Trophoblast cell (in vitro differentiated cells and primary cell): Measurements from ENCODE around the gene KIRREL3.

Experiments used
- DNase-seq, 2 donors: peaks; one replicate each; pipeline ENCODE4 v3.0.0-alpha.2; 2016
- H2AFZ ChIP-seq: 2 replicates; pipeline ENCODE4 v1.6.1; 2013; ENCODE audit warnings: low read length, moderate library complexity, mild to moderate bottlenecking; ENCODE audit not compliant: insufficient read depth, poor library complexity
- H2AK5ac ChIP-seq: 2 replicates; pipeline ENCODE4 v1.6.1; 2013; ENCODE audit warnings: mild to moderate bottlenecking, low read length
- H2BK120ac ChIP-seq: 2 replicates; pipeline ENCODE4 v1.6.1; 2013; ENCODE audit warnings: low read length, mild to moderate bottlenecking, moderate library complexity; ENCODE audit not compliant: insufficient read depth, poor library complexity
- H2BK12ac ChIP-seq: 2 replicates; pipeline ENCODE4 v1.6.1; 2013; ENCODE audit warnings: mild to moderate bottlenecking, low read length, moderate library complexity
- H2BK5ac ChIP-seq: 2 replicates; pipeline ENCODE4 v1.6.1; 2013; ENCODE audit warnings: low read length, low read depth, moderate library complexity, mild to moderate bottlenecking; ENCODE audit not compliant: poor library complexity
- H3K14ac ChIP-seq: 2 replicates; pipeline ENCODE4 v1.6.1; 2013; ENCODE audit warnings: mild to moderate bottlenecking, low read length
- H3K18ac ChIP-seq: 2 replicates; pipeline ENCODE4 v1.6.1; 2013; ENCODE audit warnings: mild to moderate bottlenecking, low read length
- H3K23ac ChIP-seq: 2 replicates; pipeline ENCODE4 v1.6.1; 2013; ENCODE audit warnings: low read length
- H3K27ac ChIP-seq: 2 replicates; pipeline ENCODE4 v1.5.1; 2013; ENCODE audit warnings: low read depth, mild to moderate bottlenecking, inconsistent platforms, low read length, moderate library complexity
- H3K27me3 ChIP-seq: 2 replicates; pipeline ENCODE4 v1.6.1; 2013; ENCODE audit warnings: inconsistent platforms, mild to moderate bottlenecking, low read length, moderate library complexity; ENCODE audit not compliant: insufficient read depth
- H3K36me3 ChIP-seq, 2 experiments: 1 replicate in 1 of 2; 2 replicates in 1 of 2; pipeline ENCODE4 v1.6.1; 2013; ENCODE audit warnings: low read length in 2 of 2, mild to moderate bottlenecking in 2 of 2, moderate library complexity in 1 of 2; ENCODE audit not compliant: insufficient read depth in 2 of 2, control insufficient read depth in 1 of 2
- H3K4ac ChIP-seq: 2 replicates; pipeline ENCODE4 v1.6.1; 2013; ENCODE audit warnings: low read depth, mild to moderate bottlenecking, low read length, moderate library complexity
- H3K4me1 ChIP-seq, 2 experiments: 1 replicate in 1 of 2; 2 replicates in 1 of 2; pipeline ENCODE4 v1.6.1; 2013; ENCODE audit warnings: low read length in 2 of 2, mild to moderate bottlenecking in 2 of 2, moderate library complexity in 1 of 2; ENCODE audit not compliant: insufficient read depth in 2 of 2, control insufficient read depth in 1 of 2
- H3K4me2 ChIP-seq: 2 replicates; pipeline ENCODE4 v1.6.1; 2013; ENCODE audit warnings: inconsistent platforms, mild to moderate bottlenecking, low read length, moderate library complexity
- H3K4me3 ChIP-seq: 2 replicates; pipeline ENCODE4 v1.5.1; 2013; ENCODE audit warnings: mild to moderate bottlenecking, low read depth, low read length, inconsistent platforms
- H3K79me1 ChIP-seq: one replicate; pipeline ENCODE4 v1.6.1; 2013; ENCODE audit warnings: low read length
- H3K79me2 ChIP-seq: 2 replicates; pipeline ENCODE4 v1.6.1; 2013; ENCODE audit warnings: low read length, mild to moderate bottlenecking; ENCODE audit not compliant: control insufficient read depth, insufficient read depth, poor library complexity
- H3K9ac ChIP-seq: 2 replicates; pipeline ENCODE4 v1.6.1; 2013; ENCODE audit warnings: mild to moderate bottlenecking, low read length
- H3K9me3 ChIP-seq: 2 replicates; pipeline ENCODE4 v1.6.1; 2013; ENCODE audit warnings: low read depth, mild to moderate bottlenecking, control low read depth, inconsistent platforms, low read length; ENCODE audit not compliant: insufficient read depth
- H4K12ac ChIP-seq: 2 replicates; pipeline ENCODE4 v1.6.1; 2013; ENCODE audit warnings: low read depth, mild to moderate bottlenecking, low read length, moderate library complexity
- H4K8ac ChIP-seq: 2 replicates; pipeline ENCODE4 v1.6.1; 2013; ENCODE audit warnings: low read depth, mild to moderate bottlenecking, low read length, moderate library complexity
- H4K91ac ChIP-seq: one replicate; pipeline ENCODE4 v1.6.1; 2013; ENCODE audit warnings: low read depth, mild to moderate bottlenecking, low read length, moderate library complexity
- WGBS: extraction: QIAGEN DNeasy Blood & Tissue Kit; methylation state at CpG from one replicate; pipeline ENCODE4 v1.1.7; 2013; ENCODE audit warnings: missing lambda C conversion rate; ENCODE audit not compliant: insufficient read length, insufficient coverage; ENCODE audit errors: extremely low coverage; 5-methylcytosine and 5-hydroxymethylcytosine counted together

KIRREL3 gene

GRCh38 chr11:126548581-126549550, 451.7 kb downstream of the KIRREL3 start:
- Histone ChIP-seq H2BK12ac (no peak overlapping the region), H2AFZ (no peak overlapping the region), H3K4ac (no peak overlapping the region), H4K91ac (no peak overlapping the region), H3K23ac (no peak overlapping the region), H3K27me3 (no peaks in the 10 kb centered on the region), H3K27ac (no peak overlapping the region), H3K18ac (no peak overlapping the region), H2AK5ac (no peak overlapping the region), H3K9me3 (no peaks in the 10 kb centered on the region), H4K12ac (no peak overlapping the region), H3K4me1 (peaks cover 2% of the 10 kb centered on the region in 2 experiments), H3K4me2 (no peak overlapping the region), H4K8ac (no peak overlapping the region), H3K36me3 (no peaks in the 10 kb centered on the region), H2BK5ac (no peak overlapping the region), H3K14ac (no peak overlapping the region), H3K4me3 (no peak overlapping the region), H3K79me1 (no peaks in the 10 kb centered on the region), H3K9ac (no peak overlapping the region), H2BK120ac (no peak overlapping the region), H3K79me2 (no peaks in the 10 kb centered on the region)
- DNase-seq, result no peak
- no CpG with 5 or more reads among the region's 20 CpGs for WGBS

- Histone ChIP-seq H3K18ac (no peak overlapping the region), H3K79me2 (no peaks in the 10 kb centered on the region), H3K9ac (no peak overlapping the region), H3K9me3 (no peaks in the 10 kb centered on the region), H3K4me3 (no peak overlapping the region), H3K79me1 (no peaks in the 10 kb centered on the region), H3K4me1 (peaks cover 2 to 3% of the 10 kb centered on the region in 2 experiments), H2AK5ac (no peak overlapping the region), H3K4me2 (no peak overlapping the region), H2BK120ac (no peak overlapping the region), H3K14ac (no peak overlapping the region), H4K12ac (no peak overlapping the region), H2BK12ac (no peak overlapping the region), H2BK5ac (no peak overlapping the region), H4K91ac (no peak overlapping the region), H2AFZ (no peak overlapping the region), H4K8ac (no peak overlapping the region), H3K27ac (no peak overlapping the region), H3K4ac (no peak overlapping the region), H3K27me3 (no peaks in the 10 kb centered on the region), H3K36me3 (no peaks in the 10 kb centered on the region), H3K23ac (no peak overlapping the region)
- no peak for DNase-seq
- WGBS, result no CpG with 5 or more reads among the region's 9 CpGs
Observed at GRCh38 chr11:126547691-126548090, 452.9 kb downstream of the KIRREL3 start.

- Histone ChIP-seq H3K4me2 (no peak overlapping the region), H2BK5ac (no peak overlapping the region), H2AK5ac (no peak overlapping the region), H3K4me3 (no peak overlapping the region), H3K18ac (no peak overlapping the region), H3K4ac (no peak overlapping the region), H4K12ac (no peak overlapping the region), H3K9me3 (no peaks in the 10 kb centered on the region), H3K36me3 (no peaks in the 10 kb centered on the region), H3K79me2 (no peaks in the 10 kb centered on the region), H3K79me1 (no peaks in the 10 kb centered on the region), H3K14ac (no peak overlapping the region), H4K91ac (no peak overlapping the region), H2BK120ac (no peak overlapping the region), H4K8ac (no peak overlapping the region), H3K23ac (no peak overlapping the region), H2BK12ac (no peak overlapping the region), H3K27ac (no peak overlapping the region), H2AFZ (no peak overlapping the region), H3K27me3 (no peaks in the 10 kb centered on the region), H3K9ac (no peak overlapping the region), H3K4me1 (peaks cover 2 to 3% of the 10 kb centered on the region in 2 experiments)
- no peak for DNase-seq
- no CpG with 5 or more reads among the region's 9 CpGs for WGBS
Observed at GRCh38 chr11:126547161-126547560, 453.4 kb downstream of the KIRREL3 start.

GRCh38 chr11:126546694-126547093, 453.9 kb downstream of the KIRREL3 start:
- H3K36me3 ChIP-seq, result no peaks in the 10 kb centered on the region
- H4K12ac ChIP-seq, result no peak overlapping the region
- no peak overlapping the region for H3K4me3 ChIP-seq
- no peaks in the 10 kb centered on the region for H3K79me1 ChIP-seq
- H4K8ac ChIP-seq, result no peak overlapping the region
- no peak overlapping the region for H4K91ac ChIP-seq
- no peak overlapping the region for H3K18ac ChIP-seq
- no peak overlapping the region for H2BK120ac ChIP-seq
- no peak overlapping the region for H3K14ac ChIP-seq
- DNase-seq, result no peak
- no peaks in the 10 kb centered on the region for H3K79me2 ChIP-seq
- H2BK12ac ChIP-seq, result no peak overlapping the region
- no peak overlapping the region for H3K4me2 ChIP-seq
- no peak overlapping the region for H3K4ac ChIP-seq
- no peaks in the 10 kb centered on the region for H3K27me3 ChIP-seq
- H2AFZ ChIP-seq, result no peak overlapping the region
- H3K9me3 ChIP-seq, result no peaks in the 10 kb centered on the region
- H3K27ac ChIP-seq, result no peak overlapping the region
- no CpG with 5 or more reads among the region's 5 CpGs for WGBS
- H2BK5ac ChIP-seq, result no peak overlapping the region
- no peak overlapping the region for H3K23ac ChIP-seq
- no peak overlapping the region for H3K9ac ChIP-seq
- H2AK5ac ChIP-seq, result no peak overlapping the region
- H3K4me1 ChIP-seq, result peaks cover 2 to 3% of the 10 kb centered on the region in 2 experiments
